GM15510 (cell line): Measurements from ENCODE around the gene FRMD6.

Experiments used
- POLR2A ChIP-seq: IDR thresholded peaks from 3 replicates; pipeline ENCODE4 v1.6.1; 2011; ENCODE audit warnings: borderline replicate concordance; ENCODE audit not compliant: insufficient read length; ENCODE audit errors: extremely low read depth

The FRMD6 gene

DNA sequence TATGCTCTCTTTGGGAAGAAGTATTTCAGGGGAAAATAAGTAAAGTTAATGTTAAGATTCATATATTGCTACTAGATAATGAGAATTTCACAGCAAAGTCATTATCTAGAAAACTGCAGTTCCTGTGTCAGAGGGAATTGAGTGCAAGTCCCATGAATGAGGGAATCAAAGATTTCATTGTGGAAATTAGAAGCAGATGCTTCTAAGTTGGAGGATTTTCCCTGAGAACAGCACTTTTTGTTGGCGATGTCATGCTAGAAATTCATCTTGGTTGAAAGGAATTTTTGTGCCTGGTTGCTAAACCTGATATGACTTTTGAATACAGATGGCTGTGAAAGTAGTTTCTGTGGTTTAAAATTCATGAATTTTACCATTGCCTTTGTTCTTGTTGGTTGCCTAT, 25.6 kb downstream of the FRMD6 start:
- TF ChIP-seq POLR2A: no peak

GRCh38 chr14:51677738-51678137, 26.0 kb downstream of the FRMD6 start:
- no peak for TF ChIP-seq POLR2A

DNA sequence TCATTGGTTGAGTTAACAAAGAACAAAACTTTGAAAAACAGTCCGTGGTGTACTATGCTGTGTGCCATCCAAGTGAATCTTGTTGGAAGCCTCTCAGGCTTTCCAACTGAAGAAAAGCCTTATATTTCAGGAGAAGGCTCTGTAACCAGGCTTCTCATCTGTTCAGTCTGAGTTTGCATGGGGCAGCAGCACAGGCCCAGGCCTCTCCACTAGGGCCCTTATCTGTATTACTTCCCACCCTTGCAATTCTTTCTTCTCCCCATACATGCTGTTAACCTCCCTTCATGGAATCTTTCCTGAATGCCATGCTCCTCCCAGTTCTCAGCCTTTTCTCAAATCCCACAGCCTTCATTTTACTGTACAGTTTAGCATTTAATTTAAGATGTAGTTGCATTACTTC, 28.3 kb downstream of the FRMD6 start:
- TF ChIP-seq POLR2A: no peak

- TF ChIP-seq POLR2A: no peak
Measured at GRCh38 chr14:51681411-51681810, 29.7 kb downstream of the FRMD6 start.

DNA sequence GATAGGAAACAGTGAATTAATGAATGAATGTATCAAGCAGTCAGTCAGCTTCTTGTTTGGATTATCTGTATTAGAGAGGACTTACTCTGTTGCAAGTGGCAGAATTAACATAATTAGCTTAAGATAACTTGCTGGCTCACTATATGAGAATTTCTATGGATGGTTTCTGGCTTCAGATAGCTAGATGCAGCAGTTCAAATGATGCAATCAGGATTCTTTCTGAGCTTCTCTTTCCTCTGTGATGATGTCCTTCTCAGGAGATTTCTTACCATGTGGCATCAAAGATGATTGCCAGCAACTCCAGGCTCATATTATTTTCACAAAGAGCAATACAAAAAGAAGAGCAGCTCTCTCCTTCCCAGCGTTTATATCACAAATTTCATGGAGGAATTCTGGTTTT, 30.7 kb downstream of the FRMD6 start:
- no peak for TF ChIP-seq POLR2A

GRCh38 chr14:51684760-51685159, 33.0 kb downstream of the FRMD6 start:
- no peak for TF ChIP-seq POLR2A

GRCh38 chr14:51691176-51691575, 39.5 kb downstream of the FRMD6 start:
- TF ChIP-seq POLR2A: no peak

DNA sequence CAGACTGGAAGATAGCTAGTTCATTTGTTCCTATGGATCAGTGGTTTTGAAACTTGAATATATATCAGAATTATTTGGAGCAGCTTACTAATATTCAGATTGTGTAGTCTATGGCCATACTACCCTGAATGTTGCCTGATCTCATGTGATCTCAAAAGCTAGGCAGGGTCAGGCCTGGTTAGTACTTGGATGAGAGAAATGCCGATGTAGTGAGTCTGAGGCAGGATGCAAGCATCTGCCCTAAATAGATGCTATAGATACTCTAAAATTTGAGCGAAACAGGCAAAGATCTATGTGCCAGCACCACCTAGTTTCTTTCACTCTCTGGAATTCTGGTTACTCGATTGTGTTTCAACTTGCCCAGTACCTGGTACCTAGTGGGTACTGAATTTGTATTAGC, 40.9 kb downstream of the FRMD6 start:
- no peak for TF ChIP-seq POLR2A

DNA sequence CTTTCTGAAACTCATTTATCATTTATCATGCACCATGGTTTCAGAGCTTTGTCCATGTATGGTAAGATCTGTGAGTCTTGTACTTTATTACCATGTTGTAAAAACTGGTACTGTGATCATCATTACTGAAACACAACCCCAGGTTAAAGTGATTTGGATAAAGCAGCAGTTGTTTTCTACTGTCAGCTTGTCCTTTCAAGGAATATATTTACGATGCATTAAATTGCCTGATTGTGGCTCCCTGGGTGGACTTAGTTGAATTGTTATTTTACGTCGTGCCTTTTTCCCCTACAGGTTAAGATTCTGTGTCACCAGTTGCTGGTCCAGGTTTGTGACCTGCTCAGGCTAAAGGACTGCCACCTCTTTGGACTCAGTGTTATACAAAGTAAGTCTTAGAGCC, 46.1 kb downstream of the FRMD6 start:
- TF ChIP-seq POLR2A: no peak

GRCh38 chr14:51701951-51702350, 50.2 kb downstream of the FRMD6 start:
- no peak for TF ChIP-seq POLR2A

DNA sequence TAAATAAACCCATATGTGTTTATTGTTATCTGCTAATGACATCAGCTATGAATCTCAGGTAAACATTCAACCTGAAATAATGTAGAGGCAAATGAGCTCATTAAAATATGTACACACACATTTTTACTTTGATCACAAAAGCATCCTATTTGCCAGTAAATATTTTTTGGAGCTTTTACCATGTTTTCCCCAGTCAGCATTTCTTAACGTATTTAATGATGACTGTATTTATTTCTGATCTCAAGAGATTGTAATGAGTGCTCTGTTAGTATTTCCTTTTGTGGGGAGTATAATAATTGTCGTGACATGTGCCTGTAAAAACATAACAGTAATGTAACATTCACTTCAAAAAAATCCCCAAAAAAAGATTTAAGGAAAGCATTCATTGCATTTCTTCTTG, 52.1 kb downstream of the FRMD6 start:
- TF ChIP-seq POLR2A: no peak

GRCh38 chr14:51704545-51704944, 52.8 kb downstream of the FRMD6 start:
- TF ChIP-seq POLR2A: no peak

DNA sequence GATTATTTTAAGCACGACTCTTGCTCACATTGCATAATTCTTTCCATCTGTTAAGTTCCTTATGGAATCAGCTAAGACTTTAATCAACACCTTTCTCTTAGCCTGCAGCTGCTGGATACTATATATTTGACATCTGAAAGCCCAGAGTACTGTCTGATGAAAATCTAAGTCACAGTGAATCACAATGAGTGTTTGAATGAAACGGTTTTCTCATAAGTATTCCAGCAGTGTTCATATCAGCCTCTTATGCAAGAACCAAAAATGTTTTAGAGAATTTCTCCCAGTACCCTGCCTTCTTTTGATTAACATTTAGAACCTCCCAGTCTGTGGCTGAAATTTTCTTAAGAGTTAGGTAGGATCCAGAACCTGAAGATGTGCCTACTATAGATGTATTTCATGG, 55.6 kb downstream of the FRMD6 start:
- TF ChIP-seq POLR2A: no peak

GRCh38 chr14:51711505-51711904, 59.8 kb downstream of the FRMD6 start:
- no peak for TF ChIP-seq POLR2A

GRCh38 chr14:51715250-51715649, 63.5 kb downstream of the FRMD6 start:
- no peak for TF ChIP-seq POLR2A

DNA sequence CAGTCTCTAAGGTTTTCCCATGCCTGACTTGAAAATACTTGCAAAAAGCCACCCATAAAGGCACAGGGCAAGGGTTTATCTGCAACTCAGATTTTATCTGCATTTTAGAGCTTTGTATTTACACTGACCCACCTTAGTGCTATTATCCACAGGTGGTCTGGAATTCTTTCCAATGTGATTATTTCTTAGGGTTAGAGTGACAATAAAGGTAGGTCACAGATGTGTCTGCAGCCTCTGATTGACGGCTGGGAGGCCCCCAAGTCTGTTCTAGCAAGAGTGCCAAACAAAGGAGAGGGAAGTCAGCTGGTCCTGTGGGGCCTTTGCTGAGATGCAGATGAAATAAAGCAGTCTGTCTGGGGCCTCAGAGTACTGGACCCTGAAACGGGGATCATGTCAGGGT, 64.0 kb downstream of the FRMD6 start:
- no peak for TF ChIP-seq POLR2A

DNA sequence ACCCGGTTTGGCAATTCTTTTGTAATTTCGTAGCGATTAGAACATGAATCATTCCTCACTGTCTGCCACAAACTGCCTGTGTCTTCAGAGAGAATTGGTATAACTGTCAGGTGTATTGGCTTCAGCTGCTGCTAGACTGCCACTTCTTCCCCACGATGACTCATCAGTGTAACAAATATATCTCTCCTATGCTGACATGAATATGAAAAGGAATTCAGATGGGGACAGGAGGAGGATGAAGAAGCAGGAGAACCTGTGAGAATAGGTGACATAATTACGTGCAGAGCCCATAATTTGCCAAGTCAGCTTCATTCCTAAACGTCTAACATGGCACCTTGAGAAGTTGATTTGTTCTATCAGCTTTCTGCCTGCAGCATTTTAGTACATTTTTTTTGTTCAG, 64.9 kb downstream of the FRMD6 start:
- TF ChIP-seq POLR2A: no peak
